GM23248 (cell line): ENCODE data around the gene MTHFD2L. TPM values are rescaled to one million over a fixed set of nuclear protein-coding genes. Genes with fewer than 3 reads are reported as not detected.
"Not testable (repeated sequence)": the region's sequence is repeated elsewhere in the genome, so short reads cannot be mapped to it uniquely, and the experiment has no call there.

Source experiments
- DNase-seq: peaks from one replicate; pipeline ENCODE4 v3.0.0-alpha.2; 2015
- H2AFZ ChIP-seq: fragments of 200-600 bp; sonication (generic); 2 replicates; pipeline ENCODE4 v1.6.1; 2016; ENCODE audit warnings: antibody characterized with exemption
- H3F3A ChIP-seq: fragments of 200-600 bp; sonication (generic); 2 replicates; pipeline ENCODE4 v1.6.1; 2016; ENCODE audit warnings: mild to moderate bottlenecking, antibody characterized with exemption, mixed run types; ENCODE audit not compliant: insufficient read depth
- H3K27ac ChIP-seq: fragments of 200-600 bp; sonication (generic); 2 replicates; pipeline ENCODE4 v1.5.1; 2016; ENCODE audit warnings: mild to moderate bottlenecking
- H3K27me3 ChIP-seq: fragments of 200-600 bp; sonication (generic); replicated peaks from 2 replicates; pipeline ENCODE4 v1.6.1; 2016; ENCODE audit warnings: mild to moderate bottlenecking; ENCODE audit not compliant: insufficient read depth
- H3K36me3 ChIP-seq: fragments of 200-600 bp; sonication (generic); 2 replicates; pipeline ENCODE4 v1.6.1; 2016; ENCODE audit warnings: low read depth, mild to moderate bottlenecking
- H3K4me1 ChIP-seq: fragments of 200-600 bp; sonication (generic); 2 replicates; pipeline ENCODE4 v1.6.1; 2016; ENCODE audit warnings: mild to moderate bottlenecking; ENCODE audit not compliant: insufficient read depth
- H3K4me2 ChIP-seq: fragments of 200-600 bp; sonication (generic); one replicate; pipeline ENCODE4 v1.6.1; 2016; ENCODE audit warnings: mild to moderate bottlenecking; ENCODE audit not compliant: unreplicated experiment
- H3K4me3 ChIP-seq: fragments of 200-600 bp; sonication (generic); 2 replicates; pipeline ENCODE4 v1.5.1; 2016; ENCODE audit warnings: mild to moderate bottlenecking
- H3K79me2 ChIP-seq: fragments of 200-600 bp; sonication (generic); 2 replicates; pipeline ENCODE4 v1.6.1; 2016; ENCODE audit warnings: mild to moderate bottlenecking; ENCODE audit not compliant: insufficient read depth
- H3K9ac ChIP-seq: fragments of 200-600 bp; sonication (generic); 2 replicates; pipeline ENCODE4 v1.6.1; 2016; ENCODE audit warnings: mild to moderate bottlenecking
- H3K9me2 ChIP-seq: fragments of 200-600 bp; sonication (generic); 2 replicates; pipeline ENCODE4 v1.6.1; 2016; ENCODE audit warnings: mixed run types, mild to moderate bottlenecking, moderate library complexity; ENCODE audit not compliant: insufficient read depth
- H3K9me3 ChIP-seq: fragments of 200-600 bp; sonication (generic); one replicate; pipeline ENCODE4 v1.6.1; 2017; ENCODE audit warnings: low read depth
- H4K20me1 ChIP-seq: fragments of 200-600 bp; sonication (generic); 2 replicates; pipeline ENCODE4 v1.6.0; 2016; ENCODE audit not compliant: insufficient read depth
- EZH2 ChIP-seq: fragments of 200-600 bp; sonication (generic); IDR thresholded peaks from 2 replicates; pipeline ENCODE4 v1.6.1; 2018; ENCODE audit warnings: antibody characterized with exemption, mild to moderate bottlenecking; ENCODE audit not compliant: insufficient read depth, poor library complexity, severe bottlenecking
- EZH2phosphoT487 ChIP-seq: fragments of 200-600 bp; sonication (generic); IDR thresholded peaks from 2 replicates; pipeline ENCODE4 v1.6.1; 2018; ENCODE audit warnings: antibody characterized with exemption, moderate library complexity, mild to moderate bottlenecking, low read depth; ENCODE audit not compliant: insufficient read depth
- WGBS, 2 experiments: methylation state at CpG; one replicate each; pipeline ENCODE4 v1.1.6; 2015 to 2017; ENCODE audit warnings: low lambda C conversion rate in 2 of 2, low coverage in 1 of 2; ENCODE audit errors: missing lambda C conversion rate in 2 of 2; 5-methylcytosine and 5-hydroxymethylcytosine counted together
- in situ Hi-C: fragments of 300-500 bp; cut with MboI; formaldehyde crosslinking; loops from 2 replicates; pipeline ENCODE4 v1.15.0; 2020
- polyA plus RNA-seq: library from polyadenylated mRNA; unstranded; fragments of >200 nt; fragmentation: Nextera tagmentation; extraction: Ambion mirVana; gene quantifications from 2 replicates; pipeline ENCODE4 v1.2.1, GENCODE V29; 2016
- total RNA-seq: library from RNA; depleted of rRNA; stranded (reverse); fragments of >200 nt; shearing (Covaris generic); gene quantifications from 2 replicates; pipeline ENCODE4 v1.2.3, GENCODE V29; 2014

The MTHFD2L gene
- total and polyA plus RNA-seq, 2 experiments from 2014 or later: 6.3 to 7.9 TPM

DNA sequence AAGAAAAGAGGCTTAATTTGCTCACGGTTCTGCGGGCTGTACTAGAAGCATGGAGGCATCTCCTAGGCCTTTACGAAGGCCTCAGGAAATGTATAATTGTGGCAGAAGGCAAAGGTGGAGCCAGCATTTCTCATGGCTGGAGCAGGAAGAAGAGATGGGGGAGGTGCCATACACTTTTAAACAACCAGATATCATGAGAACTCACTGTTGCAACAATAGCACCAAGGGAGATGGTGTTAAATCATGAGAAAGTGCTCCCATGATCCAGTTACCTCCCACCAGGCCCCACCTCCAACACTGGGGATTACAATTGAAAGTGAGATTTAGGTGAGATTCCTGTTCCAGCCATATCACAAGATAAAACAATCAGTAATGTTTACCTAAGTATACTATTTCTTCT is 45.5 kb downstream of the MTHFD2L start:
- Histone ChIP-seq H3K9me3 (no peaks in the 10 kb centered on the region), H3K4me1 (peaks cover 32% of the 10 kb centered on the region), H3F3A (peaks cover 25% of the 10 kb centered on the region), H3K27me3 (no peaks in the 10 kb centered on the region), H2AFZ (no peak overlapping the region), H3K4me3 (no peak overlapping the region), H4K20me1 (no peaks in the 10 kb centered on the region), H3K9me2 (no peaks in the 10 kb centered on the region; the same call in 1 of the 2 replicates), H3K79me2 (no peaks in the 10 kb centered on the region), H3K36me3 (no peaks in the 10 kb centered on the region), H3K4me2 (no peak overlapping the region), H3K9ac (no peak overlapping the region), H3K27ac (no peak overlapping the region)
- 82 to 84% methylated on average over 3 of the region's 3 CpGs for WGBS, 2 experiments
- no peak for DNase-seq
- TF ChIP-seq EZH2phosphoT487 (no peak), EZH2 (no peak)
- in situ Hi-C loops: no loop called here

DNA sequence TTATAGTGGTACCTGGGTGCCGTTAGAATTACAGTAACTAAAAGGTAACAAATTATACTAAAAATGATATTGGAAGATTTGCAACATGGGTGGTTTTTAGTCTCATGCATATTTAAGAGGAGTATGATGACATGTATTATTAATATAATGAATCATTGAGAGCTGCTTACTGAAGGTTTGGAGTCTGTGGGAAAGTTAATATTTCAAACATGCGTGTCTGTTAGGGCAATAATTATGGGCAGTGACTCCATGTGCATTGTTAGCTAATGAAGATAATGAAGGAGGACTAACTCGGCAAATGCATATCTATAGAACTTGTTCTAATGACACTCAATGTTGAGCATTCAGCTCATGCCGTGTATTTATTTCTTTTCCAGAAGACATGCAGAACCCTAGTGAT is 47.1 kb downstream of the MTHFD2L start:
- DNase-seq: no peak
- Histone ChIP-seq H3K9me2 (no peaks in the 10 kb centered on the region; the same call in 1 of the 2 replicates), H3K4me1 (peaks cover 32% of the 10 kb centered on the region), H3F3A (peaks cover 25% of the 10 kb centered on the region), H3K4me2 (no peak overlapping the region), H3K27me3 (no peaks in the 10 kb centered on the region), H3K4me3 (no peak overlapping the region), H3K9ac (no peak overlapping the region), H3K27ac (no peak overlapping the region), H3K36me3 (no peaks in the 10 kb centered on the region), H4K20me1 (no peaks in the 10 kb centered on the region), H2AFZ (no peak overlapping the region), H3K79me2 (no peaks in the 10 kb centered on the region), H3K9me3 (no peaks in the 10 kb centered on the region)
- TF ChIP-seq EZH2: no peak
- TF ChIP-seq EZH2phosphoT487: no peak
- in situ Hi-C loops: no loop called here
- 82 to 88% methylated on average over 4 of the region's 4 CpGs for WGBS, 2 experiments

DNA sequence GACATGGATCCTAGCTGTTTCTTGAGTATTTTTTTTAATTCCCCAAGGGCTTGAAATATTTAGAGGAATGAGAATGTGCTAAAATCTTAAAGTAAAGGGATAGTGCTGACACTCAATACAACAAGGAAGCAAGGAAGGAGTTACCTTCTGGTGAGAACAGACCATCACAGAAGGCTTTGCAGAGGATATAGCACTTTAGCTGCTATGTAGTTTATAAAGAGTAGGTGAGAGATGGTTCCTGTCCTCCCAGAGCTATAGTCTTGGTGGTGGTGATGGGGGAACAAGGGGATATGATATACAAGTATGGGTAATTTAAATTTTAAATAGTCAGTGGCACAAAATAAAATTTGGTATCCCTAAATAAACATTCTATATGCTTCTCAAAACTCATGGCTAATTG is 47.6 kb downstream of the MTHFD2L start:
- Histone ChIP-seq H3K36me3 (no peaks in the 10 kb centered on the region), H3K9me2 (no peaks in the 10 kb centered on the region; the same call in 1 of the 2 replicates), H3K9ac (no peak overlapping the region), H3K4me3 (no peak overlapping the region), H2AFZ (peak overlapping the region; percentile 72), H3K27me3 (no peaks in the 10 kb centered on the region), H3K9me3 (no peaks in the 10 kb centered on the region), H3K79me2 (no peaks in the 10 kb centered on the region), H3K4me2 (peak overlapping the region; percentile 56), H3F3A (peaks cover 25% of the 10 kb centered on the region), H3K4me1 (peaks cover 32% of the 10 kb centered on the region), H4K20me1 (no peaks in the 10 kb centered on the region), H3K27ac (peak overlapping the region; percentile 62)
- in situ Hi-C loops: no loop called here
- no peak for TF ChIP-seq EZH2
- TF ChIP-seq EZH2phosphoT487: no peak
- no peak for DNase-seq

- Histone ChIP-seq H3K9me2 (no peaks in the 10 kb centered on the region; the same call in 1 of the 2 replicates), H3K9me3 (no peaks in the 10 kb centered on the region), H3K9ac (peak overlapping the region; percentile 45), H3K4me1 (peaks cover 32% of the 10 kb centered on the region), H4K20me1 (no peaks in the 10 kb centered on the region), H3K79me2 (no peaks in the 10 kb centered on the region), H3K4me2 (peak overlapping the region; percentile 56), H3F3A (peaks cover 25% of the 10 kb centered on the region), H3K4me3 (peak overlapping the region; percentile 8), H3K27me3 (no peaks in the 10 kb centered on the region), H2AFZ (peak overlapping the region; percentile 72), H3K36me3 (no peaks in the 10 kb centered on the region), H3K27ac (peak overlapping the region; percentile 62)
- peak; percentile 45 for DNase-seq
- in situ Hi-C loops: no loop called here
- TF ChIP-seq EZH2phosphoT487 (no peak), EZH2 (no peak)
- 42 to 47% methylated on average over 3 of the region's 3 CpGs for WGBS, 2 experiments
Measured at GRCh38 chr4:74206088-74206825, 48.3 kb downstream of the MTHFD2L start.

DNA sequence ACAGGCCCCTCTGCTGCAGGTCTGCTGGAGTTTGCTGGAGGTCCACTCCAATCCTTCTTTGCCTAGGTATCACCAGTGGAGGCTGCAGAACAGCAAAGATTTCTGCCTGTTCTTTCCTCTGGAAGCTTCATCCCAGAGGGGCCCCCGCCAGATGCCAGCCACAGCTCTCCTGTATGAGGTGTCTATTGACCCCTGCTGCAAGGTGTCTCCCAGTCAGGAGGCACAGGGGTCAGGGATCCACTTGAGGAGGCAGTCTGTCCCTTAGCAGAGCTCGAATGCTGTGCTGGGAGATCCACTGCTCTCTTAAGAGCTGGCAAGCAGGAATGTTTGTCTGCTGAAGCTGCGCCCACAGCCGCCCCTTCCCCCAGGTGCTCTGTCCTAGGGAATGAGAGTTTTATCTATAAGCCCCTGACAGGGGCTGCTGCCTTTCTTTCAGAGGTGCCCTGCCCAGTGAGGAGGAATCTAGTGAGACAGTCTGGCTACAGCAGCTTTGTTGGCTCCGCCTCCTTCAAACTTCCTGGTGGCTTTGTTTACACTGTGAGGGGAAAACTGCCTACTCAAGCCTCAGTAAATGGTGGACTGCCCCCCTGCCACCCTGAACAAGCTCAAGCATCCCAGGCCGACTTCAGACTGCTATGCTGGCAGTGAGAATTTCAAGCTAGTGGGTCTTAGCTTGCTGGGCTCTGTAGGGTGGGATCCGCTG is 56.7 kb downstream of the MTHFD2L start:
- in situ Hi-C loops, H3K9me3 ChIP-seq, H3K27me3 ChIP-seq, H3K36me3 ChIP-seq, H2AFZ ChIP-seq, H4K20me1 ChIP-seq, H3K4me1 ChIP-seq, H3K9ac ChIP-seq, H3K27ac ChIP-seq, DNase-seq, H3K9me2 ChIP-seq, H3F3A ChIP-seq, H3K4me3 ChIP-seq, H3K79me2 ChIP-seq, H3K4me2 ChIP-seq: not testable (repeated sequence)
- 81 to 82% methylated on average over 7 of the region's 7 CpGs for WGBS, 2 experiments

DNA sequence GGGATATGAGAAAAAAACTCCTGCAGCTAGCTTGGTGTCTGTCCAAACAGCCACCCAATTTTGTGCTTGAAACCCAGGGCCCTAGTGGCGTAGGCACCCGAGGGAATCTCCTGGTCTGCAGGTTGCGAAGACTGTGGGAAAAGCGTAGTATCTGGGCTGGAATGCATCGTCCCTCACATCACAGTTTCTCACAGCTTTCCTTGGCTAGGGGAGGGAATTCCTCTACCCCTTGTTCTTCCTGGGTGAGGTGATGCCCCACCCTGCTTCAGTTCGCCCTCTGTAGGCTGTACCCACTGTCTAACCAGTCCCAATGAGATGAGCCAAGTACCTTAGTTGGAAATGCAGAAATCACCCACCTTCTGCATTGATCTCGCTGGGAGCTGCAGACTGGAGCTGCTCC is 57.3 kb downstream of the MTHFD2L start:
- H3F3A ChIP-seq, H3K27ac ChIP-seq, H3K4me3 ChIP-seq, H3K4me2 ChIP-seq, H4K20me1 ChIP-seq, H3K9ac ChIP-seq, H2AFZ ChIP-seq, H3K27me3 ChIP-seq, H3K9me2 ChIP-seq, H3K79me2 ChIP-seq, H3K9me3 ChIP-seq, DNase-seq, in situ Hi-C loops, H3K36me3 ChIP-seq, H3K4me1 ChIP-seq: not testable (repeated sequence)
- 94 to 95% methylated on average over 7 of the region's 7 CpGs for WGBS, 2 experiments
